Activated naive CD8-positive, alpha-beta T cell treated with anti-CD3 and anti-CD28 coated beads, Interleukin-2, amount 50 U/mL, for 24 hours (primary cell): Measurements from ENCODE around the gene NFU1.

Experiments
- ATAC-seq: fragments of 150-1000 bp; cut with Tn5 transposase; one replicate; pipeline ENCODE4 v1.10.0; 2021
- DNase-seq: peaks from one replicate; pipeline ENCODE4 v3.0.0; 2021
- H3K27ac Mint-ChIP-seq: one replicate; pipeline ENCODE4 v1.8.0; 2021; ENCODE audit warnings: mild to moderate bottlenecking, mixed read lengths
- H3K27me3 Mint-ChIP-seq: one replicate; pipeline ENCODE4 v1.8.0; 2021; ENCODE audit warnings: mixed read lengths
- H3K36me3 Mint-ChIP-seq: one replicate; pipeline ENCODE4 v1.8.0; 2021; ENCODE audit warnings: low read depth, mixed read lengths
- H3K4me1 Mint-ChIP-seq: one replicate; pipeline ENCODE4 v1.8.0; 2021; ENCODE audit warnings: mixed read lengths
- H3K4me3 Mint-ChIP-seq: one replicate; pipeline ENCODE4 v1.8.0; 2021; ENCODE audit warnings: mild to moderate bottlenecking, moderate library complexity, mixed read lengths
- H3K9me3 Mint-ChIP-seq: one replicate; pipeline ENCODE4 v1.8.0; 2021; ENCODE audit warnings: mixed read lengths

NFU1 gene

GRCh38 chr2:69387770-69388481 is 49.3 kb downstream of the NFU1 start:
- H3K4me1 Mint-ChIP-seq = peaks cover 29% of the 10 kb centered on the region
- no peaks in the 10 kb centered on the region for H3K9me3 Mint-ChIP-seq
- ATAC-seq (no peak), DNase-seq (no peak)
- H3K27ac Mint-ChIP-seq = peak overlapping the region; percentile 94
- peak overlapping the region; percentile 92 for H3K4me3 Mint-ChIP-seq
- H3K36me3 Mint-ChIP-seq = no peaks in the 10 kb centered on the region
- no peaks in the 10 kb centered on the region for H3K27me3 Mint-ChIP-seq

GRCh38 chr2:69386789-69387734 is 50.2 kb downstream of the NFU1 start, which contains the start of gene GFPT1:
Gene GFPT1, minus strand, starts transcription at chr2:69387227. Its CDS starts 156 bp downstream, at chr2:69387071.
- H3K36me3 Mint-ChIP-seq = peaks cover 6% of the 10 kb centered on the region
- H3K27ac Mint-ChIP-seq = peak within 1 kb of the TSS; percentile 94
- no peaks in the 10 kb centered on the region for H3K9me3 Mint-ChIP-seq
- H3K27me3 Mint-ChIP-seq = no peaks in the 10 kb centered on the region
- peak within 1 kb of the TSS; percentile 92 for H3K4me3 Mint-ChIP-seq
- peaks cover 37% of the 10 kb centered on the region for H3K4me1 Mint-ChIP-seq
- ATAC-seq (peak; percentile 96), DNase-seq (peak; percentile 96)

GRCh38 chr2:69386360-69386759 is 50.9 kb downstream of the NFU1 start:
- peaks cover 6% of the 10 kb centered on the region for H3K36me3 Mint-ChIP-seq
- ATAC-seq (no peak), DNase-seq (no peak)
- peaks cover 44% of the 10 kb centered on the region for H3K4me1 Mint-ChIP-seq
- H3K27ac Mint-ChIP-seq = peak overlapping the region; percentile 69
- peak overlapping the region; percentile 92 for H3K4me3 Mint-ChIP-seq
- no peaks in the 10 kb centered on the region for H3K27me3 Mint-ChIP-seq
- H3K9me3 Mint-ChIP-seq = no peaks in the 10 kb centered on the region

GRCh38 chr2:69385443-69386151 is 51.6 kb downstream of the NFU1 start:
- Mint-ChIP-seq H3K27me3 (no peaks in the 10 kb centered on the region), H3K9me3 (no peaks in the 10 kb centered on the region), H3K4me3 (peak overlapping the region; percentile 92), H3K4me1 (peaks cover 49% of the 10 kb centered on the region), H3K27ac (peak overlapping the region; percentile 56), H3K36me3 (peaks cover 6% of the 10 kb centered on the region)
- DNase-seq (no peak), ATAC-seq (no peak)

- Mint-ChIP-seq H3K36me3 (peaks cover 6% of the 10 kb centered on the region), H3K4me1 (peaks cover 52% of the 10 kb centered on the region), H3K27ac (no peak overlapping the region), H3K27me3 (no peaks in the 10 kb centered on the region), H3K4me3 (no peak overlapping the region), H3K9me3 (no peaks in the 10 kb centered on the region)
- no peak for ATAC-seq
- no peak for DNase-seq
These were observed 52.6 kb downstream of the NFU1 start for GRCh38 chr2:69384618-69385081.

- ATAC-seq (no peak), DNase-seq (no peak)
- H3K27ac Mint-ChIP-seq = no peak overlapping the region
- H3K27me3 Mint-ChIP-seq = no peaks in the 10 kb centered on the region
- no peak overlapping the region for H3K4me3 Mint-ChIP-seq
- H3K36me3 Mint-ChIP-seq = peaks cover 6% of the 10 kb centered on the region
- H3K4me1 Mint-ChIP-seq = peaks cover 53% of the 10 kb centered on the region
- H3K9me3 Mint-ChIP-seq = no peaks in the 10 kb centered on the region
These were observed 53.9 kb downstream of the NFU1 start for GRCh38 chr2:69383176-69383812.

GRCh38 chr2:69382547-69382946 is 54.7 kb downstream of the NFU1 start:
- Mint-ChIP-seq H3K4me1 (peaks cover 46% of the 10 kb centered on the region), H3K27me3 (no peaks in the 10 kb centered on the region), H3K4me3 (no peak overlapping the region), H3K9me3 (no peaks in the 10 kb centered on the region), H3K27ac (peak overlapping the region; percentile 45), H3K36me3 (peaks cover 6% of the 10 kb centered on the region)
- DNase-seq (no peak), ATAC-seq (no peak)

GRCh38 chr2:69381337-69381737 is 55.9 kb downstream of the NFU1 start:
- no peak overlapping the region for H3K27ac Mint-ChIP-seq

GRCh38 chr2:69380072-69380917 is 56.9 kb downstream of the NFU1 start:
- peak; percentile 33 for ATAC-seq
- no peak for DNase-seq
- H3K27me3 Mint-ChIP-seq = no peaks in the 10 kb centered on the region
- H3K4me1 Mint-ChIP-seq = peaks cover 45% of the 10 kb centered on the region
- H3K27ac Mint-ChIP-seq = peak overlapping the region; percentile 0
- peaks cover 8% of the 10 kb centered on the region for H3K36me3 Mint-ChIP-seq
- H3K4me3 Mint-ChIP-seq = no peak overlapping the region
- H3K9me3 Mint-ChIP-seq = no peaks in the 10 kb centered on the region

More at GRCh38 chr2:69381337-69381737, 55.9 kb downstream of the NFU1 start:
- Mint-ChIP-seq H3K4me3 (no peak overlapping the region), H3K4me1 (peaks cover 45% of the 10 kb centered on the region), H3K9me3 (no peaks in the 10 kb centered on the region), H3K36me3 (peaks cover 8% of the 10 kb centered on the region), H3K27me3 (no peaks in the 10 kb centered on the region)
- ATAC-seq (peak; percentile 66), DNase-seq (no peak)

- H3K27ac Mint-ChIP-seq = no peak overlapping the region
- no peaks in the 10 kb centered on the region for H3K27me3 Mint-ChIP-seq
These were observed 60.8 kb downstream of the NFU1 start for GRCh38 chr2:69376403-69376802.

GRCh38 chr2:69375494-69376353 is 61.5 kb downstream of the NFU1 start:
- peaks cover 16% of the 10 kb centered on the region for H3K36me3 Mint-ChIP-seq
- no peaks in the 10 kb centered on the region for H3K27me3 Mint-ChIP-seq
- H3K9me3 Mint-ChIP-seq = no peaks in the 10 kb centered on the region
- no peak overlapping the region for H3K4me3 Mint-ChIP-seq
- H3K27ac Mint-ChIP-seq = no peak overlapping the region
- H3K4me1 Mint-ChIP-seq = peaks cover 18% of the 10 kb centered on the region
- ATAC-seq (peak; percentile 79), DNase-seq (no peak)

More at GRCh38 chr2:69376403-69376802, 60.8 kb downstream of the NFU1 start:
- ATAC-seq (no peak), DNase-seq (no peak)
- H3K9me3 Mint-ChIP-seq = no peaks in the 10 kb centered on the region
- H3K4me1 Mint-ChIP-seq = peaks cover 21% of the 10 kb centered on the region
- peaks cover 14% of the 10 kb centered on the region for H3K36me3 Mint-ChIP-seq
- H3K4me3 Mint-ChIP-seq = no peak overlapping the region

- no peak for ATAC-seq
- Mint-ChIP-seq H3K36me3 (peaks cover 37% of the 10 kb centered on the region), H3K4me1 (peaks cover 11% of the 10 kb centered on the region), H3K27me3 (no peaks in the 10 kb centered on the region), H3K4me3 (no peak overlapping the region), H3K27ac (no peak overlapping the region), H3K9me3 (no peaks in the 10 kb centered on the region)
- no peak for DNase-seq
These were observed 64.5 kb downstream of the NFU1 start for GRCh38 chr2:69372767-69373166.
